WTC11 (cell line): ENCODE measurements around the gene FRRS1.

Source experiments
- ARID4B ChIP-seq: sonication (generic); formaldehyde crosslinking; IDR thresholded peaks from 2 replicates; pipeline ENCODE4 v1.8.0; 2023; ENCODE audit warnings: missing genetic modification reagents, mild to moderate bottlenecking, borderline replicate concordance
- ATF2 ChIP-seq: sonication (generic); formaldehyde crosslinking; IDR thresholded peaks from 2 replicates; pipeline ENCODE4 v1.8.1; 2022; ENCODE audit warnings: low read depth, missing genetic modification reagents, borderline replicate concordance
- CREB1 ChIP-seq: sonication (generic); formaldehyde crosslinking; IDR thresholded peaks from 2 replicates; pipeline ENCODE4 v1.8.0; 2023; ENCODE audit warnings: mild to moderate bottlenecking, missing genetic modification reagents
- CTCF ChIP-seq: fragments of 200-600 bp; IDR thresholded peaks from 2 replicates; pipeline ENCODE4 v1.8.0; 2022; ENCODE audit warnings: antibody characterized with exemption
- E2F5 ChIP-seq: sonication (generic); formaldehyde crosslinking; IDR thresholded peaks from 2 replicates; pipeline ENCODE4 v1.8.1; 2022; ENCODE audit warnings: mild to moderate bottlenecking, moderate library complexity, missing genetic modification reagents
- JUN ChIP-seq: sonication (generic); formaldehyde crosslinking; IDR thresholded peaks from 2 replicates; pipeline ENCODE4 v1.8.0; 2023; ENCODE audit warnings: mild to moderate bottlenecking, missing genetic modification reagents
- KAT7 ChIP-seq: sonication (generic); formaldehyde crosslinking; IDR thresholded peaks from 2 replicates; pipeline ENCODE4 v1.8.1; 2023; ENCODE audit warnings: missing genetic modification reagents, mild to moderate bottlenecking, borderline replicate concordance
- RORB ChIP-seq: fragments of 250-450 bp; sonication (Bioruptor Pico); IDR thresholded peaks from 2 replicates; pipeline ENCODE4 v1.9.0; 2021; ENCODE audit warnings: mild to moderate bottlenecking
- ZNF423 ChIP-seq: fragments of 250-450 bp; sonication (Bioruptor Pico); IDR thresholded peaks from 2 replicates; pipeline ENCODE4 v2.1.2; 2022; ENCODE audit warnings: mild to moderate bottlenecking, moderate library complexity

GRCh38 chr1:99672038-99672437, 94.4 kb downstream of the FRRS1 start:
- TF ChIP-seq CTCF (no peak), KAT7 (CRISPR knock-in tag) (no peak), ATF2 (no peak), JUN (CRISPR knock-in tag) (no peak), RORB (CRISPR knock-in tag) (no peak), ARID4B (no peak), E2F5 (CRISPR knock-in tag) (no peak), ZNF423 (CRISPR knock-in tag) (no peak), CREB1 (CRISPR knock-in tag) (no peak)
